GM12873 (cell line): Measurements from ENCODE around the gene KIF1C.

Source experiments
- TF ChIP-seq, protein P1 (sequence below): IDR thresholded peaks from 2 replicates; pipeline ENCODE4 v1.5.1; 2012; ENCODE audit warnings: low read depth, mild to moderate bottlenecking, moderate library complexity, low read length, control low read depth; ENCODE audit not compliant: insufficient read depth; ENCODE audit errors: missing control alignments

Gene KIF1C

DNA sequence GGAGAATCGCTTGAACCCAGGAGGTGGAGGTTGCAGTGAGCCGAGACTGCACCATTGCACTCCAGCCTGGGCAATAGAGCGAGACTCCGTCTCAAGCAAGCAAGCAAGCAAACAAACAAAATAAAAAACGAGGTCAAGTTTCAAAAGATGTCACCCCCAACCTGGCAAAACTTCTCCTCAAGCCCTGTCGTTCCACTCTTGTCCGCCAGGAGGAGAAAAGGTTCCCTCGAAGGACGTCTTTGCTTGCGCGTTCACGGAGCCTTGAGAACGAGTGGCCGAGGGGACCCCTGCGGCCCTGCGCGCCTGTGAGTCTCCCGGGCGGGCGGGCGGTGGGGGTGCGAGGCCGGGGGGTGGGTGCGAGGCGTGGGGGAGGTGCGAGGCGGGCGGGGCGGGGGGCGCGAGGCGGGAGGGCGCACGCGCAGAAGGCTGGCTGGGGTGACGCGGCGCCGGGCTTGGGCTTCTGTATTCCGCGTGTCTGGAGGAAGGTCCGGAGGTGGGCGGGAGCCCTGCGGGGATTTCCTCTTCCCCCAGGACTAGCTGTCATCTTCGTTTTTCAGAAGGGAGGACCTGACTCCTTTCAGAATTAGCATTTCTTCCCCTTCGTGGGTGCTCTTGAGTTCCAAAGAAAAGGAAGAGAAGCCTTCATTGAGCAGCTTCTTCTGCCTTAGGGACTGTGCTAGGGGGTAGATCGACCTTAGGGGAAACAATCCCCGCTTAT is 33.8 kb downstream of the KIF1C start:
- TF ChIP-seq, protein P1, sequence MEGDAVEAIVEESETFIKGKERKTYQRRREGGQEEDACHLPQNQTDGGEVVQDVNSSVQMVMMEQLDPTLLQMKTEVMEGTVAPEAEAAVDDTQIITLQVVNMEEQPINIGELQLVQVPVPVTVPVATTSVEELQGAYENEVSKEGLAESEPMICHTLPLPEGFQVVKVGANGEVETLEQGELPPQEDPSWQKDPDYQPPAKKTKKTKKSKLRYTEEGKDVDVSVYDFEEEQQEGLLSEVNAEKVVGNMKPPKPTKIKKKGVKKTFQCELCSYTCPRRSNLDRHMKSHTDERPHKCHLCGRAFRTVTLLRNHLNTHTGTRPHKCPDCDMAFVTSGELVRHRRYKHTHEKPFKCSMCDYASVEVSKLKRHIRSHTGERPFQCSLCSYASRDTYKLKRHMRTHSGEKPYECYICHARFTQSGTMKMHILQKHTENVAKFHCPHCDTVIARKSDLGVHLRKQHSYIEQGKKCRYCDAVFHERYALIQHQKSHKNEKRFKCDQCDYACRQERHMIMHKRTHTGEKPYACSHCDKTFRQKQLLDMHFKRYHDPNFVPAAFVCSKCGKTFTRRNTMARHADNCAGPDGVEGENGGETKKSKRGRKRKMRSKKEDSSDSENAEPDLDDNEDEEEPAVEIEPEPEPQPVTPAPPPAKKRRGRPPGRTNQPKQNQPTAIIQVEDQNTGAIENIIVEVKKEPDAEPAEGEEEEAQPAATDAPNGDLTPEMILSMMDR = peak; percentile 87

DNA sequence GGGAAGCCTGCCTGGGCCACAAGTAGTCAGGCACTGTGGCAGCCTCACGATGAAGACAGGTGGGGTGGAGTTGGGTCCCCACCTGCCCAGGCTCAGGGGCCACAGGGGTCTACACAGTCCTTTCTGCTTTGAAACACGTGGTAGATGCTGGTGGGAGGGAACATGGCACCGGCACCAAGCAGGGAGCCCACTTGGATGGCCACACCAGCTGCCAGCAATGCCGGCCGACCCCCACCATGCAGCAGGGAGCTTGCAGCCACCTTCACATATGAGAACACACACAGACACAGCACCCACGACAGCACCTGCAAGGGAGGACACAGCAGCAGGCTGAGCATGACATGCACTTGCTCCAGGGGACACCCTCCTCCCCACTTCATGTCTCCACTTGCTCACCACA is 35.1 kb downstream of the KIF1C start:
- TF ChIP-seq, protein P1 = no peak

DNA sequence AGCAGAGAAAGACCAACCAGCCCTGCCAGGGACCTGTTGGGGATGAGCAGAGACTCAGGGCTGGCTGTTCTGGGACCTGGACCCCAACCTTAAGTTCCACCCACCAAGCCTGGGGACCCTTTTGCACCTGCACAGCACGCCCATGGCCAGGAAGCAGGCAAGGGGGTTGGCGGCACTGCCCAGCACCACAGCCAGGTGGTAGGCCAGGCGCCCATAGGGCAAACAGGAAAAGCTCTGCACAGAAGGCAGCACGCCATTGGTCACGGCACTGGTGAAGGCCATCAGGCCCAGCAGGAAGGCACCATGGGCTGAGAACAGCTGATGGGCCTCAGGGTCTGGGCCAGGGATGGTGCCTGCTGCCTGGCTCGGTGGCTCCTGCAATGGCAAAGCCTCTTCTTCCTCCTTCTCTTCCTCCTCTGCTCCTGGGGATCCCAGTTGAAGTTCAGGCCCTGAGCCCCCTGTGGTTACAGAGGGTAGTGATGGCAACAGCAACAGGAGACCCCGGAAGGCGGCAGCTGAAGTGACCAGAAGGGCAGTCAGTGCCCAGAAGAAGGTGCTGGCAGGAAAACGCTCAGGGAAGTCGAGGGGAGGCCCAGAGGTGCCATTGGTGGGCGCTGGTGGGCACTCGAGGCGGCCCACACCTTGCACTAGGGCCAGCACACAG is 35.7 kb downstream of the KIF1C start:
- TF ChIP-seq, protein P1 = no peak

DNA sequence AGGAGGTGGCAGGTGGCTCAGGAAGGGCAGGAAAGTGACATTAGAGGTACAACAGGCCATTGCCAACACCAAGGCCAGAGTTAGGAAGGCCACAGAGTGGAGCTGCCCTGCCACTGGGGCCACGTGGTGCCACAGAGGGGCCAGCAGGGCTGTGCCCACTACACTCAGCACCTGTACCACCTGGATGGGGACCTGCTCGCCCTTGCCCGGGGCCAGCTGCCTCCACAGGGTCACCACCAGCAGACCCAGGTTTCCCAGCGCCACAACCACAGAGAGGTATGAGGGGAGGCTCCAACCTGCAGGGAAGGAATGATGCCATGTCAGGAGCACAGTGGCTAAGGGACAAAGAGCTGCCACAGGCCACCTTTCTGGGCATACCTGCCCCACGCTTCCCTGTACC is 36.3 kb downstream of the KIF1C start:
- TF ChIP-seq, protein P1 = no peak

DNA sequence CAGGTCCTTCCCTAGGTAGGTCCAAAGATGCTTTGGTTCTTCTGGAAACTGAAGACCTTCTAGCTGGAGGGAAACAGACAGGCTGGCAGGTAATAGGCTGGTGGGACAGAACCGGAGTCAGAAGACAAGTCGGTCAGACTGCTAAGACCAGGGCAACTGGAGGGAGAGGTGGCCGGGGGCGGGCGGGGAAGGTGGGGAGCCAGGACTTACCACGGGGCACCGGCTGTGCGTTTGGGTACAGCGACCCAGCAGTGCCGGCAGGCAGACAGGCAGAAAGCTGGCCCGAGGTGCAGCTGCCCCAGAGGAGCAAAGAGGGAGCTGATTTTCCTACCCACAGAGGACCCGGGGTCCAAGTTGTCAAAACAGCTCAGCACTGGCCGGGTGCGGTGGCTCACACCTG is 36.9 kb downstream of the KIF1C start:
- TF ChIP-seq, protein P1 = no peak

DNA sequence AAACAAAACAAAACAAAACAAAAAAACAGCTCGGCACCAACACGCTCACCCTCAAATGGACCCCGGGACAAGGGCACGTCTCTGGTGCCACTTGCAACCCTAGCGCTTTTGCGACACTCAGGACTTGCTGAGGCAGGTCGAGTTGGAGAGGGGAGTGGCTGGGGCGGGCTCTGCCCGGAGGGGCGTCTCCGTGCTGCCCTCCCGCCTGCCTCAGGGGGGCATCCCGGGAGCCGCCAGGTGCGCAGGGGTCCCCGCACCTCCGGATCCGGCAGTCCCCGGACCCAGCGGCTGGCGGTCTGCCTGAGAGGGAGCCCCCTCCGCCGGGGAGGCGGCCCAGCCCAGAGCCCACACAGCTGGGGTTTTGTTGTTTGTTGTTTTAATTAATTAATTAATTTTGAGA is 37.6 kb downstream of the KIF1C start, which contains the start of gene SLC52A1:
SLC52A1 (minus strand) TSS at position 112 of the 400 bp plus-strand sequence. CDS start 820 bp downstream, outside the sequence.
- TF ChIP-seq, protein P1 = no peak

DNA sequence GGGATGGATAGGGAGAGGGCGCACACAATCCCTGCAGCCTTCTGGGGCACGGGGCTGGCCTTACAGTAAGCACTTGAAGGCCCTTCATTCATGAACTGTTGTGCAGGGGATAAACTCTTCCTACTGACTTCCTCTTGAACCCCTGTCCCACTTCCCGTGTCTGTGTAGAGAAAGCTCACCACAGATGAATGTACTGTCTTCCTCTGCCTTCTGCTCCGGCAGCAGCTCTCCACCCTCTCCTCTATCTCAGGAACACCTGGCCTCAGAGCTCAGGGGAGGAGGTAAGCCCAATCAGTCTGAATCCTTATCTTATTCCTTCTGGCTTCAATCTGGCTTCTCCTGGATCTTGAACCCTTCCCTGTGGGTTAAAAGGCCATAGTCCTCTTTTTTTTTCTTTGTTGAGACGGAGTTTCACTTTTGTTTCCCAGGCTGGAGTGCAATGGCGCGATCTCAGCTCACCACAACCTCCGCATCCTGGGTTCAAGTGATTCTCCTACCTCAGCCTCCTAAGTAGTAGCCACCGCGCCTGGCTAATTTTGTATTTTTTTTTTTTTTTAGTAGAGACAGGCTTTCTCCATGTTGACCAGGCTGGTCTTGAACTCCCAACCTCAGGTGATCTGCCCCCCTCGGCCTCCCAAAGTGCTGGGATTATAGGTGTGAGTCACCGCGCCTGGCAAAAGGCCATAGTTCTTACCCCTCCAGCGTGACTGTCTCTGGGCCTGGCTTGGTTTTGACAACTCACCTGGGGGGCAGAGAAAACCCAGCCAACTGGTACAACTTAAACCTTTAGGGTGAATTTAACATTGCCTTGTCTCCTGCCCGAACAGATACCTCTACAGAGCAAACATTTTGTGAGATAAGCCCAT is 44.6 kb downstream of the KIF1C start:
- TF ChIP-seq, protein P1 = no peak
